ENCODE results near the gene SYNJ2. TPM values are rescaled to one million over a fixed set of nuclear protein-coding genes. Genes with fewer than 3 reads are reported as not detected.

SYNJ2 gene
- total RNA-seq, 2 experiments from 2014 or later: 38.2 to 38.5 TPM

- Mint-ChIP-seq H3K9me3 (ENCODE audit: insufficient read depth) (no peaks in the 10 kb centered on the region), H3K27ac (no peak overlapping the region), H3K36me3 (ENCODE audit: low read depth) (peaks cover 56% of the 10 kb centered on the region), H3K4me3 (no peak overlapping the region), H3K27me3 (ENCODE audit: low read depth) (no peaks in the 10 kb centered on the region), H3K4me1 (ENCODE audit: low read depth) (peaks cover 38% of the 10 kb centered on the region)
- CTCF ChIA-PET: interaction anchor here (0.9 to 4.9 kb wide), 39 partner anchors 9 to 757 kb away, joined by 3 to 37 read pairs (median 5); partner anchors contain the start of genes SYNJ2 and TMEM242
- POLR2A ChIA-PET: interaction anchor here (1.9 to 2.4 kb wide), 2 partner anchors 25 to 45 kb away, joined by 6 to 9 read pairs; no protein-coding TSS in a partner anchor
- no peak for DNase-seq
- ATAC-seq: no peak
Measured at GRCh38 chr6:158071121-158072082, 89.7 kb downstream of the SYNJ2 start.

DNA sequence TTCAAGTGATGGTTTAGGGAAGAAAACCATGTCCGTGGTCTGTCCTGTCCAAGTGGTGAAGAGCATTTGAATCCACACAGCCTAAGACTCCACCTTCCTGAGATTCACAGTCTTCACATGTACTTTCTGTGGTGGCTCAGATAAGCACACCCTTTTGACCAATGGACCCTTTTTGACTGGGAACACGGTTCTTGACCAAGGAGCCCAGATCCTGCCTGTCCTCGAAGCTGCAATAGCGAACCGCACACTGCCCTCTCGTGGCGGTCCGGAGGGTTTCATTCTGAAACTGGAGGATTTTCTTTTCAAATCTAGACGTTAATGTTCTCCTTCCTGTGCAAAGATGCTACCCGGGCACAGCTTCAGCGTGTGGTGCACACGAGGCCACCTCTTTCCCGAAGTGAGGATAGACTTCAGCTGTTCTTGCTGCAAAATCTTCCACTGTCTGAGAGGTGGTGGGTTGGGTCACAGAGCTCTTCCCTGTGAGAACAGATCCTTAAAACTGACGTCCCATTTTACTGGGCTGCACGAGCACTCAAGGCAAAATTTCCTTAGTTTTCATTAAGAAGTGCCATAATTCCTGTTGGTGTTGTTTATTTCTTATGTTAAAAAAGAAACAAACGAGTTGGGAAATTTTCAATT is 90.5 kb downstream of the SYNJ2 start:
- ATAC-seq: peak; percentile 70
- no peak overlapping the region for H3K4me3 Mint-ChIP-seq
- DNase-seq: peak; percentile 82
- peaks cover 59% of the 10 kb centered on the region for H3K36me3 Mint-ChIP-seq (ENCODE audit: low read depth)
- ChIA-PET POLR2A (interaction anchor here (1.9 to 2.4 kb wide), 2 partner anchors 25 to 46 kb away, joined by 6 to 9 read pairs; no protein-coding TSS in a partner anchor), CTCF (interaction anchor here (0.7 to 4.9 kb wide), 48 partner anchors 9 to 951 kb away, joined by 3 to 37 read pairs (median 4); partner anchors contain the start of genes SYNJ2 and TMEM242)
- H3K9me3 Mint-ChIP-seq (ENCODE audit: insufficient read depth): no peaks in the 10 kb centered on the region
- peaks cover 38% of the 10 kb centered on the region for H3K4me1 Mint-ChIP-seq (ENCODE audit: low read depth)
- H3K27ac Mint-ChIP-seq: peak overlapping the region; percentile 70
- H3K27me3 Mint-ChIP-seq (ENCODE audit: low read depth): no peaks in the 10 kb centered on the region

GRCh38 chr6:158073776-158074175 is 92.1 kb downstream of the SYNJ2 start:
- Mint-ChIP-seq H3K27me3 (ENCODE audit: low read depth) (no peaks in the 10 kb centered on the region), H3K4me1 (ENCODE audit: low read depth) (peaks cover 25% of the 10 kb centered on the region), H3K4me3 (no peak overlapping the region), H3K9me3 (ENCODE audit: insufficient read depth) (no peaks in the 10 kb centered on the region), H3K36me3 (ENCODE audit: low read depth) (peaks cover 64% of the 10 kb centered on the region), H3K27ac (no peak overlapping the region)
- DNase-seq (no peak), ATAC-seq (no peak)
- CTCF ChIA-PET: interaction anchor here (1.2 to 4.9 kb wide), 7 partner anchors 11 to 59 kb away, joined by 4 to 32 read pairs (median 24); no protein-coding TSS in a partner anchor
- POLR2A ChIA-PET: interaction anchor here (0.9 to 2.4 kb wide), 3 partner anchors 9 to 47 kb away, joined by 3 to 9 read pairs (median 3); no protein-coding TSS in a partner anchor

DNA sequence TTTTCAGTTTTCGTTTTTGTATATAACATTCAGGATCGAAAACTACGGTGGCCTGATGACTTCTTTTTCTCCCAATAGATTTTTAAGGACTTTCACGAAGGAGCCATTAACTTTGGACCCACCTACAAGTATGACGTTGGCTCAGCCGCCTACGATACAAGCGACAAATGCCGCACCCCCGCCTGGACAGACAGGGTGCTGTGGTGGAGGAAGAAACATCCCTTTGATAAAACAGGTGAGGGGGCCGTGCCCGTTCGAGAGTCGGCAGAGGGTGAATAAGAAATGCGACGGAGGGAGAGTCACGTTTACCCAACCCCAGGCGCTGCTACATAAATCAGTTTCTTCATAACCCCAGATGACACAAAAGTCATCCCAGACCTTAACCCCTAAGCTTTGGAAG is 94.9 kb downstream of the SYNJ2 start:
- DNase-seq (no peak), ATAC-seq (no peak)
- Mint-ChIP-seq H3K27ac (no peak overlapping the region), H3K4me3 (no peak overlapping the region), H3K4me1 (ENCODE audit: low read depth) (peaks cover 13% of the 10 kb centered on the region), H3K27me3 (ENCODE audit: low read depth) (no peaks in the 10 kb centered on the region), H3K36me3 (ENCODE audit: low read depth) (peaks cover 54% of the 10 kb centered on the region), H3K9me3 (ENCODE audit: insufficient read depth) (no peaks in the 10 kb centered on the region)
- CTCF ChIA-PET: no interaction called here
- POLR2A ChIA-PET: no interaction called here

GRCh38 chr6:158077676-158078075 is 96.0 kb downstream of the SYNJ2 start:
- Mint-ChIP-seq H3K9me3 (ENCODE audit: insufficient read depth) (no peaks in the 10 kb centered on the region), H3K4me3 (no peak overlapping the region), H3K4me1 (ENCODE audit: low read depth) (peaks cover 2% of the 10 kb centered on the region), H3K27ac (no peak overlapping the region), H3K36me3 (ENCODE audit: low read depth) (peaks cover 50% of the 10 kb centered on the region), H3K27me3 (ENCODE audit: low read depth) (no peaks in the 10 kb centered on the region)
- ChIA-PET CTCF (no interaction called here), POLR2A (interaction anchor here (0.8 to 1.1 kb wide), 2 partner anchors 8 to 11 kb away, joined by 3 read pairs; no protein-coding TSS in a partner anchor)
- no peak for ATAC-seq
- no peak for DNase-seq

- ChIA-PET POLR2A (no interaction called here), CTCF (no interaction called here)
- no peak overlapping the region for H3K27ac Mint-ChIP-seq
- no peak for ATAC-seq
- H3K4me3 Mint-ChIP-seq: no peak overlapping the region
- H3K36me3 Mint-ChIP-seq (ENCODE audit: low read depth): peaks cover 57% of the 10 kb centered on the region
- peaks cover 2% of the 10 kb centered on the region for H3K4me1 Mint-ChIP-seq (ENCODE audit: low read depth)
- H3K9me3 Mint-ChIP-seq (ENCODE audit: insufficient read depth): no peaks in the 10 kb centered on the region
- no peaks in the 10 kb centered on the region for H3K27me3 Mint-ChIP-seq (ENCODE audit: low read depth)
- DNase-seq: no peak
Measured at GRCh38 chr6:158078320-158078719, 96.7 kb downstream of the SYNJ2 start.

DNA sequence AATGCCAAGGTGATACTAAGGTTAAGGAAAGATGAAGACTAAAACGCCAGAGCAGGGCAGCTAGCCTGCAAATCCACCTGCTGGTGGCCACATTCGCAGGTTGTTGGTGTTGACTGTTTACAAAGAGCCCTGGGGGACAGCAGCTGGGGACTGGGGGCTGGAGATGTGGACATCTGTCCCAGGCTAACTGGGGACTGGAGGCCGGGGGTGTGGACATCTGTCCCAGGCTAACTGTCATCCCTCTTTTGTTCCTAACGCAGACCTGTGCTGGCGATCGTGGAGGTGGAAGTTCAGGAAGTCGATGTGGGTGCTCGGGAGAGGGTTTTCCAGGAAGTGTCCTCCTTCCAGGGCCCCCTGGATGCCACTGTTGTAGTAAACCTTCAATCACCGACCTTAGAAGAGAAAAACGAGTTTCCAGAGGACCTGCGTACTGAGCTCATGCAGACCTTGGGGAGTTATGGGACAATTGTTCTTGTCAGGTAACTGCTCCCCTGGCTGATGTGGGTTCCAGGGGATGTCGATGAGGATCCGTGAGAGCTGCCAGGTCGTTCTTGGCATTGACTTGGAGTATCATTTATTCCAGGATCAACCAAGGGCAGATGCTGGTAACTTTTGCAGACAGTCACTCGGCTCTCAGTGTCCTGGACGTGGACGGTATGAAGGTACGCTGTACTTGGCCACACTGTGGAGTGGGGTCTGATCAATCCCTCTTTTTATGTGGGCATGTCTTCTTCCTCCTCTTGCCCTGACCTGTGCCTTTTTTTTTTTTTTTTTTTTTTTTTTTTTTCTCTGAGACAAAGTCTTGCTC is 99.4 kb downstream of the SYNJ2 start:
- CTCF ChIA-PET: interaction anchor here (2.3 kb wide), 1 partner anchor 9 kb away, joined by 10 read pairs; no protein-coding TSS in a partner anchor
- H3K9me3 Mint-ChIP-seq (ENCODE audit: insufficient read depth): no peaks in the 10 kb centered on the region
- ATAC-seq: no peak

DNA sequence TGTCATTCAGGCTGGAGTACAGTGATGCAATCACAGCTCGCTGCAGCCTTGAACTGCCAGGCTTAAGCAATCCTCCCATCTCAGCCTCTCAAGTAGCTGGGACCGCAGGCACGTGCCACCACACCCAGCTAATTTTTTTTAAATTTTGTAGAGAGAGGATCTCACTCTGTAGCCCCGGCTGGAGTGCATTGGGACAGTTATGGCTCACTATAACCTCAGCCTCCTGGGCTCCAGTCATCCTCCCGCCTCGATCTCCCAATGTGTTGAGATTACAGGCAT is 99.9 kb downstream of the SYNJ2 start:
- Mint-ChIP-seq H3K9me3 (ENCODE audit: insufficient read depth) (no peaks in the 10 kb centered on the region), H3K4me1 (ENCODE audit: low read depth) (peaks cover 12% of the 10 kb centered on the region), H3K27me3 (ENCODE audit: low read depth) (no peaks in the 10 kb centered on the region), H3K27ac (no peak overlapping the region), H3K4me3 (no peak overlapping the region), H3K36me3 (ENCODE audit: low read depth) (peaks cover 64% of the 10 kb centered on the region)
- ATAC-seq (no peak), DNase-seq (no peak)
- POLR2A ChIA-PET: no interaction called here
- CTCF ChIA-PET: interaction anchor here (2.3 kb wide), 1 partner anchor 9 kb away, joined by 10 read pairs; no protein-coding TSS in a partner anchor

More for the DNA sequence above, 99.4 kb downstream of the SYNJ2 start:
- POLR2A ChIA-PET: no interaction called here
- H3K4me3 Mint-ChIP-seq: no peak overlapping the region
- H3K27me3 Mint-ChIP-seq (ENCODE audit: low read depth): no peaks in the 10 kb centered on the region
- peaks cover 65% of the 10 kb centered on the region for H3K36me3 Mint-ChIP-seq (ENCODE audit: low read depth)
- no peak for DNase-seq
- H3K4me1 Mint-ChIP-seq (ENCODE audit: low read depth): peaks cover 7% of the 10 kb centered on the region
- no peak overlapping the region for H3K27ac Mint-ChIP-seq

DNA sequence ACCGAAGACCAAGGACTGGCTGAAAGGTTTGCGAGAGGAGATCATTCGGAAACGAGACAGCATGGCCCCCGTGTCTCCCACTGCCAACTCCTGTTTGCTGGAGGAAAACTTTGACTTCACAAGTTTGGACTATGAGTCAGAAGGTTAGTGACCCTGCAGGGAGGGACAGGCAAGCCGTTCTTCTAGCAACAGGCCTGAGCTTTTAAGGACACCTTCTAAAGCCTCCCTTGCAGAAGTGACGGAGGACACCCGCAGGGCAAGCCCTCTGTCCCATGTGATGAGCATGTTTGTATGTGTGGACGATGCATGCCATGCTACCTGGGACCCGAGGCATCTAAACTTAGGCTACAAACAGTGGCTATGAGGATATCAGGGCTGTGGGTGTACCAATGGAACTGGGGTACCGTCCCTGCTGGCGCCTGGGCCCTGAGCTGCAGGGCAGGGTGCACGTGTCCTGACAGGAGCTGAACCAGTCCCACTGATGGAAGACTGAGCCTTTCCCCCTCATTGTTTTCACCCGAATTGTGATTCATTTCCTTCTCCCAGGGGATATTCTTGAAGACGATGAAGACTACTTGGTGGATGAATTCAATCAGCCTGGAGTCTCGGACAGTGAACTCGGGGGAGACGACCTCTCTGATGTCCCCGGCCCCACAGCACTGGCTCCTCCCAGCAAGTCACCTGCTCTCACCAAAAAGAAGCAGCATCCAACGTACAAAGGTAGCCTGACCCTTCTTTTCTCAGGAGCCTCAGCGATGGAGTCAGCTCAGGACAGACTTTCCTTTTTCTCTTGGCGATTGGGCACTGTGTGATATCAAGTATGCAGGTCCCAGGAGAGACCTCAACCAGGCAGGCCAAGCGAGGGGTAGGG is 102.0 kb downstream of the SYNJ2 start:
- Mint-ChIP-seq H3K36me3 (ENCODE audit: low read depth) (peaks cover 69% of the 10 kb centered on the region), H3K9me3 (ENCODE audit: insufficient read depth) (no peaks in the 10 kb centered on the region), H3K27me3 (ENCODE audit: low read depth) (no peaks in the 10 kb centered on the region), H3K4me3 (no peak overlapping the region), H3K27ac (no peak overlapping the region), H3K4me1 (ENCODE audit: low read depth) (peaks cover 22% of the 10 kb centered on the region)
- POLR2A ChIA-PET: no interaction called here
- CTCF ChIA-PET: interaction anchor here (4.0 kb wide), 1 partner anchor 10 kb away, joined by 32 read pairs; no protein-coding TSS in a partner anchor
- DNase-seq (no peak), ATAC-seq (no peak)

GRCh38 chr6:158085261-158086053 is 103.8 kb downstream of the SYNJ2 start:
- Mint-ChIP-seq H3K27me3 (ENCODE audit: low read depth) (no peaks in the 10 kb centered on the region), H3K36me3 (ENCODE audit: low read depth) (peaks cover 80% of the 10 kb centered on the region), H3K27ac (peak overlapping the region; percentile 69), H3K9me3 (ENCODE audit: insufficient read depth) (no peaks in the 10 kb centered on the region), H3K4me3 (no peak overlapping the region), H3K4me1 (ENCODE audit: low read depth) (peaks cover 22% of the 10 kb centered on the region)
- DNase-seq (no peak), ATAC-seq (no peak)
- ChIA-PET POLR2A (interaction anchor here (0.6 to 0.8 kb wide), 2 partner anchors 8 to 176 kb away, joined by 3 read pairs; no protein-coding TSS in a partner anchor), CTCF (interaction anchor here (0.6 to 4.0 kb wide), 9 partner anchors 12 to 463 kb away, joined by 3 to 32 read pairs (median 4); no protein-coding TSS in a partner anchor)

Measured in activated CD8-positive, alpha-beta T cell treated with anti-CD3 and anti-CD28 coated beads, Interleukin-2, amount 10 ng/mL, durations not matched to agents 7 days and 5 days (primary cell).